MM.1S (cell line): ENCODE measurements around the gene S100B.

ENCODE experiments used
- EZH2 ChIP-seq: fragments of 300-600 bp; sonication (generic); optimal IDR thresholded peaks from 2 replicates; pipeline ENCODE3; 2017; ENCODE audit warnings: low read depth, mild to moderate bottlenecking, antibody characterized with exemption, low read length, mixed read lengths
- TF ChIP-seq, protein P1 (sequence below): fragments of 300-600 bp; sonication (generic); IDR thresholded peaks from 2 replicates; pipeline ENCODE4 v1.5.1; 2016; ENCODE audit warnings: antibody characterized with exemption, low read length, mixed read lengths

DNA sequence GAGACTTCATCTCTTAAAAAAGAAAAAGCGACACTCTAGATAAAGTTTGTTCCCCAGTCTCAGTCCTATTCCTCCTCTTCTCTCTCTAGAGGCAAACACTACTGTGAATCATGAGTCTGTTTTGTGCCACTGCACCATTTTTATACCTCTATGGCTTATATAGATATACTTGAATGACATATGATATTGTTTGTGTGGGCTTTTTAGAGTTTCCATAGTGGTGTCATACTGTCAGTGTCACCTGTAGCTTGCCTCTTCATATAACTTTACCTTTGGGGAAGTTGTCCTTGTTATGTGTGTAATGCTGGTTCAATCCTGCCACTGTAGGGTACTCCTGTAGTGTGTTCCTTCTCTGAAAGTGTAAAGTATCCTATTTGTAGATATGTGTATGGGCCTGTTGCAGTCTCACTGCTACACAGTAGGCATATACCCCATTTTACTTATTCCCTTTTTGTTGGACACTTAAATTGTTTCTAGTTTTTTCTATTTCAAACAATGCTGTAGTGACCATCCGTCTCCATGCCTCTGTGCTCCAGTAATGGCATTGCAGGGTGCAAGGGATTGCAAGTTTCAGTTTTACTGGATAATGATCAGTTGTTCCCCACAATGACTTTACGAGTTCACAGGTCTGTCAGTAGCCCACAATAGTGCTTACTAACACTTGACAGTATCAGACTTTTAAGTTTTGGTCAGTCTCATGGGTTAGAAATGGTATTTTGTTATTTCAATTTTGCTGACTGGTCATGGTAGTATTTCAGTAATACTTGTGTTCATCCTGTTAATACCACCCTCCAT lies 33.3 kb upstream of the S100B start:
- TF ChIP-seq, protein P1, sequence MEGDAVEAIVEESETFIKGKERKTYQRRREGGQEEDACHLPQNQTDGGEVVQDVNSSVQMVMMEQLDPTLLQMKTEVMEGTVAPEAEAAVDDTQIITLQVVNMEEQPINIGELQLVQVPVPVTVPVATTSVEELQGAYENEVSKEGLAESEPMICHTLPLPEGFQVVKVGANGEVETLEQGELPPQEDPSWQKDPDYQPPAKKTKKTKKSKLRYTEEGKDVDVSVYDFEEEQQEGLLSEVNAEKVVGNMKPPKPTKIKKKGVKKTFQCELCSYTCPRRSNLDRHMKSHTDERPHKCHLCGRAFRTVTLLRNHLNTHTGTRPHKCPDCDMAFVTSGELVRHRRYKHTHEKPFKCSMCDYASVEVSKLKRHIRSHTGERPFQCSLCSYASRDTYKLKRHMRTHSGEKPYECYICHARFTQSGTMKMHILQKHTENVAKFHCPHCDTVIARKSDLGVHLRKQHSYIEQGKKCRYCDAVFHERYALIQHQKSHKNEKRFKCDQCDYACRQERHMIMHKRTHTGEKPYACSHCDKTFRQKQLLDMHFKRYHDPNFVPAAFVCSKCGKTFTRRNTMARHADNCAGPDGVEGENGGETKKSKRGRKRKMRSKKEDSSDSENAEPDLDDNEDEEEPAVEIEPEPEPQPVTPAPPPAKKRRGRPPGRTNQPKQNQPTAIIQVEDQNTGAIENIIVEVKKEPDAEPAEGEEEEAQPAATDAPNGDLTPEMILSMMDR: no peak
- TF ChIP-seq EZH2: no peak
